GM19467 (cell line): ENCODE results near the gene POLN.
"Not testable (repeated sequence)": the region's sequence is repeated elsewhere in the genome, so short reads cannot be mapped to it uniquely, and the experiment has no call there.

Experiments
- ATAC-seq: cut with Tn5 transposase; IDR thresholded peaks from one replicate; pipeline ENCODE4 v1.9.1; 2021; ENCODE audit warnings: mild to moderate bottlenecking, moderate library complexity; ENCODE audit not compliant: unreplicated experiment

Gene POLN

DNA sequence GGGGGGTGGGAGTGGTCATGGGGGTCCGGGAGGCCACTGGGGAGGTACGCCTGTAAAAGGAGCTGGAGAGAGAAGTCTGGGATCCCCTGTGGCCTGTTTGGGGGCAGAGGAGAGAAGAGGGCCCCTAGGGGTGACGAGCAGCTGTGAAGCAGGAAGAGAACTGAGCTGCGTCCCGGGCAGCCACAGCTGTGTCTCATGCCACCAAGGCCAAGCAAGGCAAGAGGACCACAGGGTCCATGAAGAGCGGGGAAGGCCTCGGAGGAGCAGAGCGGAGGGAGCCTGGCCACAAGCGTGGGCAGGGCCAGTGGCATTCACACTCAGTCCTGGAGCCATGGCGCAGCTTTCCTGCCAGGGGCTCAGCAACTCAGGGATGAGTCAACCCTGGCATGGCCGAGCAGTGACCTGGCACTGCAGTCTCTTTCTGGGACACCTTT lies 196.4 kb downstream of the POLN start:
- ATAC-seq, result no peak

DNA sequence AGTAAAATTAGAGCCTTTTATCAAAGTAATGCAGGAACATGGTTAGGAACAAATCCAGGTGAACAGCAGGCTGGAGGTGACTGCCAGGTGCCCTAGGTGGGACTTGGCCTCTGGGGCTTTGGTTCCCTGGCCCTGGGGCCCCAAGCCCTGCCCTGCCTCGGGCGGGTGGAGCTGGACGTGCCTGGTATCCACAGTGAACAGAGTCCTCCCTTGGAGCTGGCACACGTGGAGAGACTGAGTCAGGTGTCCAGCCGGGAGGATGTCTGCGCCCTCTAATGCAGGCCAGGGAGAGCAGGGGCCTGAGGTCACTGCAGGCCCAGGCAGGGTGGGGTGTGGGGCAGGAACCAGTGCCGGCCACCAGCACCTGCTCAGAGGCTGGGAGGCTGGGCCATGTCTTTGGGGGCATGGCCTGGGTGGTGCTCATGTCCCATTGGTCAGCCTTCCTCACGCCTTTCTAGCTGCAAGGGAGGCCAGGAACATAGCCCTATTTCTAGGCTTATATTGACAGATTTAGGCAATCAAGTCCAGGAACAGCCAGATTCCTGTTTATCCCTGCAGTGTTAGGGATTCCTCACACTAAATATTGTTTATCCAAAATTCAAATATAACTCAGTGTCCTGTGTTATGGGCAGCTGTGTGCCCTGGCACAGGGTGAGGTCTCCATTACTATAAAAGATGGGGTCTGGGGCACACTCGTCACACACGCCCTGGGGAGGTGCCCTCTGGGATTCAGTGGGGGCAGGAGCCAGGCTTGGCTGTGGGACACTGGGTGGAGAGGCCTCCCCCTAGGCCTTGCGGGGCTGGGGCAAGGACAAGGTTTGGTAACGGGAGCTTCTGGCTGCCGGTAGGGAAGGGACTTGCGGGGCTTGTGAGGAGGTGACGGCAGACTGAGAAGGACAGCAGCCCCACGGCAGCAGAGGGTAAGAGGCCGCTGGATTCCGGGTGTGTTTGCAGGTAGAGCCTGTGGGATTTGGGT lies 197.1 kb downstream of the POLN start:
- no peak for ATAC-seq

DNA sequence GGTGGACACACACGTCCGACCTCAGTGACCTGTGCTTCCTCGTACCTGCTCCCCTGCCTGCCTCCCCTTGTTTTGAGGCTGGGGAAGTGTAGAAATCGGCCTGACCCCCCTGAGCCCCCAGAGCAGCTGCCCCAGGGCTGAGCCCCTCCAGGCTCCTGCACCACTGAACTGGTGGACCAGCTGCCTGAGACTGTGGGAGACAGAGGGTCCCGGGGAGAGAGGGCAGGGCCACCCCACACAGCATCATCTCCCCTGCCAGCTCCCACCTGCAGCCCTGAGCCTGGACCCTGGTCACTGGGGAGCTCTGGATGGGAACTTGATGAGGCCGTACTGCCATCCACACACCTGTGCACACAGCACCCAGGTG lies 197.8 kb downstream of the POLN start:
- ATAC-seq, result no peak

DNA sequence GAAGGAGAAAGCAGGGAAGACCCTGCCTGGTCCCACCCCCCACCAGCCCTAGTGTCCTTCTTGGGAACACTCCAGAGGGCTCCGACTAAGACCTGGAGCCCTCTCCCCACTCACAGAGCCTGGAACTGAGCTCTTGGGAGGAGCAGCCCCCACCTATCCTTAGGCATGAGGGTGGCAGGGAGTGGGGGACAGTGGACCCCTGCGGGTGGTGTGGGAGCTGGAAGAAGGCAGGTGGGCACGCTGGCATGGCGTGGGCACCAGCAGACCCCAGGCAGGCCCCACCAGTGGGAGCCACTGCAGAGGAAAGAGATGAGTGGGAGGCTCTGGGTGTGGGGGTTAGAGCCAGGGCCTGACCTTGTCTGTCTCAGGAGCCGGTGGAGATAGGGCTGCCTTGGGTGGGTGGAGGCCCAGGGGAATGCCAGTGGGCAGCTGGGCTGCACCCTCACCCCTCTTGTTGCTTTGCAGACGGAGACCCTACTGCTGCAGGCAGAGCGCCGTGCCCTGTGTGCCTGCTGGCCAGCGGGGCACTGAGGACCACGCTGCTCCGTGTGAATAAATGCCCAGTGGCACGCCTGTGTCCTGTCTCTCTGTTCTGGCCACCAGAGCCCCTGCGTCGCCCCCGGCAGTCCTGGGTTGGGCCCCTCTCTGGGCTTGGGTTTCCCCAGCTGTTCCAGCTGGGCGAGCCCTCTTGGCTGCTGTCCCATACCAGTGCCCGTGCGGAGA lies 198.4 kb downstream of the POLN start:
- no peak for ATAC-seq

DNA sequence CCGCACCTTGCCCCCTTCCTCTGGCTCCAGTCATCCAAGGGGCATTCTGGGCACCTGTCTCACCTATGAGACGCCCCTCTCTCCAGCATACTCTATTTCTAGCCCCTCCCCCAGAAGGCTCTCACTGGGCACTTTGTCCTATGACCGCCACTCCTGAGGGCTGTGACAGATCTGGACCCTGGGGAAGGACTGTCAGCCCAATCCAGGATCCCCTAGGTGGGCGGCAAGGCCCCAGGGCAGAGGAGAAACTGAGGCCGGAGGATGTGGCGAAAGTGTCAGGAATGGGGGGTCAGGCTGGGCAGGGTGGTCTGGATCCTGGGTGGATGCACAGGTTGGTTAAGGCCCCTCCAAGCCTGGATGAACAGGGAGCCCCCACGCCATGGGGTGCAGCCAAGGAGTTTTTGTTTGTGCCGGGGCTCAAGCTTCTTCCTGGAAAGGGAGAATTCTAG lies 198.9 kb downstream of the POLN start:
- no peak for ATAC-seq

DNA sequence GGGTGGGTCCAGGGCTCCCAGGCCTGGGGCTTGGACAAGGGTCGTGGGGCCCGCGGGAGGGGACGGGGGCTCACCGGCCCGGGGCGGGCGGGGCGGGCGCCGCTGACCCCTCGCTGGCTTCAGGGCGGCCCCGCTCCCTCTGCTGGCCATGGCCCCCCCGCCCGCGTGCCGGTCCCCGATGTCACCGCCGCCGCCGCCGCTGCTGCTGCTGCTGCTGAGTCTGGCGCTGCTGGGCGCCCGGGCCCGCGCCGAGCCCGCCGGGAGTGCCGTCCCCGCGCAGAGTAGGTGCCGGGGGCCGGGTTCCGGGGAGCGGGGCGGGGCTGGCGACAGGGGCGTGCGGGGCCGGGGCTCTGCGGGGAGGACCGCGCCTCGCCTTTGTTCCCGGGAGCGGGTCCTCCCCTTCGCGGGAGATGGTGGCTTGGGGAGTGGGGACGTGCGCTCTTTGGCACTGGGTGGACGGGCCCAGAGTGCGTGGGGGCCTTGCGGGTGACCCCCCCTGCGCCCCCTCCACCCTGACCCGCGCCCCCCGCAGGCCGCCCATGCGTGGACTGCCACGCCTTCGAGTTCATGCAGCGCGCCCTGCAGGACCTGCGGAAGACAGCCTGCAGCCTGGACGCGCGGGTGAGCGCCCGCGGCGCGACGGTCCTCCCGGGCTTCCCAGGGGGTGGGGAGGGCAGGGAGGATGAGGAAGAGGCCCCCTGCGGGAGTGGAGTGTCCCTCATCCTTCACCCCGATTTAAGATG lies 199.5 kb downstream of the POLN start:
- no peak for ATAC-seq

DNA sequence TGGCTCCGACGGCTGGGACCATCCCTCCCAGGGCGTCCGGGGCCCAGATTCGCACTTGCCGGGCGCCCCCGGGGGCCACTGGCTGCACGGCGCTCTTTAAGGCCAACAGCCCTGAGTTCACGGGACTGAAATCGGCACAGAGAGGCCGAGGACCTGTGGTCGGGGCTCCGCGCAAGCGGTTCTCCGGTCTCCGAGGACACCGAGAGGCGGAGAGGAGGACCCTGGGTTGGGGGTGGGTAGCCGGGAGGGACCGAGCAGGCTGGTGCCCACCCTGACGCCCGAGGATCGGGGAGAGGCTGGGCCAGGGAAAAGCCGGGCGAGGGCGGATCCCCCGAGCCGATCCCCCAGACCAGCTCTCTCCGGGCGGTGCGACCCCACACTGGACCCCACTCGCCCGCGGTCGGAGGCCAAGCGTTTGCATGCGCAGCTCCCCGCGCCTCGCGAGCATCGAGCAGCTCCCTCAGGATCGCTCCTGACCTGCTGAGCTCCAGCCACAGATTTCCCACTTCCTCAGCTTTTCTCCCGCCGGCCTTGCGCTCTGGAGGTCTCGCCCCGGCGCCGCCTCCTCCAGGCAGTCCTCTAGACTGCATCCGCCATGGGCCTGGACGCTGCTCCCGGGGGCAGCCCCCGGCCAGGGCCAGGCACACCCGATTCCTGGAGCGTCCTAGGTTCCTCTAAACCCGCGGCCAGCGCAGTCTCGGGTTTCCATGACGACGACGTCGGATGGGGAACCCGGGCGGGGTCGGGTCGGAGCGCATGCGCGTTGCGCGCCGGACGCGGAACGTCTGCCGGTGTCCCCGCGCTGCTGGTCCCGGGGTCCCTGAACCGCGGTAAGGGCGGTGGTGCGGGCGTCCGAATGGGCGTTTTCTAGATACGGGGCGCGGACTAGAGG lies 200.4 kb downstream of the POLN start:
- no peak for ATAC-seq

DNA sequence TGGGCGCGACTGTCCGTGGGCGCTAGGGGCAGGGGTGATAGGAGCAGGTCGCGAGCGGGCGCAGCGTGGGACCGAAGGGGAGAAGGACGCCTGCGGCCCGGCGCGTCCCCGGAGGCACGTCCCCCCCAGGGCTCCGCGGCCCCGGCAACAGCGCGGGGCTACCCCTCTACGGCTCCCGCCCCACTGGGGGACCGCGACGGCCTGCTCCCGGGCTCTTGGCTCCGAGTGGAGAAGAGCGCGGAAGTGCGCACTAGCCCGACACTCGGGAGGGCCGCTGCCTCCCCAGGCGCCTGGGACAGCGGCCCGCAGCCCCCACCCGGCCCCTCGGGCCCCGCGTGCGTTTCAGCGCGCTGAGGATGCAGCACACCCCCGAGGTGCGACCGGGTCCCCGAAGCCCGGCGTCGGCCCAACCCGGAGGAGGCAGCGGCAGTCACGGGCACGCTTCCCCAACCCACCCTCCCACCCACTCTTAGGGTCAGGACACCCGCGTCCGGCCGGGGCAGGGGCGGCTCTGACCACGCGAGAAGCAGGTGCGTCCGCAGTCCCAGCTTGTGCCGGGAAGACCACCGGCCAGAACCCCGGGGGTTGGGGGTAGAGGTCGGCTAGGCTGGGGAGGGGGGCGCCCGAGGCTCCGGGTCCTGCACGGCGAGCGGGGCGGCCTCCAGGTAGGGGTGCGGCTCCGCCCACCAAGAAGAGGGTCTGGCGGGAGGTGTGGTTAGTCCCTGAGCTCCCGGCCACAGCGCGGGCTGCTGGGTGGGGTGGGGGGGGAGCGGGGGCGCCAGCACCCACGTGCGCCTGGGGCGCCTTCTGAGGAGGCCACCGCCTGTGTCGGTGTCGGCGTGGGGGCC lies 201.3 kb downstream of the POLN start:
- no peak for ATAC-seq

DNA sequence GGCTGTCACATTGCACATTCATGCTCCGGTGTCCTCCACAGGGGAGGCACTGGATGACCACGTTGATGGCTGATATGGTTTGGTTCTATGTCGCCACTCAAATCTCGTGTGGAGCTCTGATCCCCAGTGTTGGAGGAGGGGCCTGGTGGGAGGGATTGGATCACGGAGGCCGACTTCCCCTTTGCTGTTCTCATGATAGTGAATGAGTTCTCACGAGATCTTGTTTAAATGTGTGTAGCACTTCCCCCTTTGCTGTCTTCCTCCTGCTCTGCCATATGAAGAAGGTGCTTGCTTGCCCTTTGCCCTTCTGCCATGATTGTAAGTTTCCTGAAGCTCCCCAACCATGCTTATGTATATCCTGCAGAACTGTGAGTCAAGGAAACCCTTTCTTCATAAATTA lies 205.1 kb downstream of the POLN start:
- ATAC-seq, result no peak

DNA sequence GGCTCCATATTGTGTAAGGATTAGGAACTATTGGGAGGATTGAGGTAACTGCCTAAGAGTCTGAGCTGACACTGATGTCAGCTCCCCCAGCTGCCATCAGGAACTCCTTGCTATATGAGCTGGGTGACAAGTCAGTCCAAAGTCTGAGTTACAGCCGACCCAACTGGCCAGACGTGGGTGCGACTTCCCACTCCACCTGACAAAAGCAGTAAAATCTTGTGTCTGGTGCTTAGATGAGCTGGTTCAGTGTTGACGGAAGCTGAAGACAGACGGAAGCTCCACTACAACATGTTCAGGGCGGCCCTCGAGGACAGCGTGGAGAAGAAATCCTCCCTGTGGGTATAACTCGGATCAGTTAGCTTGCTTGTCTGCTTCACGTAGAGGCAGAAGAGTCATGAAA lies 205.6 kb downstream of the POLN start:
- ATAC-seq, result no peak

DNA sequence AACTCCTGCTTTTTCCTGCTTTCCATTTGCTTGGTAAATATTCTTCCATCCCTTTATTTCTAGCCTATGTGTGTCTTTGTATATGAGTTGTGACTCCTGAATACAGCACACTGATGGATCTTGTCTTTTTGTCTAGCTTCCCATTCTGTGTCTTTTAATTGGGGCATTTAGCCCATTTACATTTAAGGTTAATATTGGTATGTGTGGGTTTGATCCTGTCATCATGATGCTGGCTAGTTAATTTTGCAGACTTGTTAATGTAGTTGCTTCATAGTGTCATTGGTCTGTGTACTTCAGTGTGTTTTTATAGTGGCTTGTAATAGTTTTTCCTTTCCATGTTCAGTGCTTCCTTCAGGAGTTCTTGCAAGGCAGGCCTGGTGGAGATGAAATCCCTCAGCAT lies 210.8 kb downstream of the POLN start:
- not testable (repeated sequence) for ATAC-seq

DNA sequence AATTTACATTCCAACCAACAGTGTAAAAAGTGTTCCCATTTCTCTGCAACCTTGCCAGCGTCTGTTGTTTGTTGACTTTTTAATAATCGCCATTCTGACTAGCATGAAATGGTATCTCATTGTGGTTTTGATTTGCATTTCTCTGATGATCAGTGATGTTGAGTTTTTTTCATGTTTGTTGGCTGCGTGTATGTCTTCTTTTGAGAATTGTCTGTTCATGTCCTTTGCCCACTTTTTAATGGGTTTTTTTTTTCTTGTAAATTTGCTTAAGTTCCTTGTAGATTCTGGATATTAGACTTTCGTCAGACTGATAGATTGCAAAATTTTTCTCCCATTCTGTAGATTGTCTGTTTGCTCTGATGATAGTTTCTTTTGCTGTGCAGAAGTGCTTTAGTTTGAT lies 214.8 kb downstream of the POLN start:
- not testable (repeated sequence) for ATAC-seq

DNA sequence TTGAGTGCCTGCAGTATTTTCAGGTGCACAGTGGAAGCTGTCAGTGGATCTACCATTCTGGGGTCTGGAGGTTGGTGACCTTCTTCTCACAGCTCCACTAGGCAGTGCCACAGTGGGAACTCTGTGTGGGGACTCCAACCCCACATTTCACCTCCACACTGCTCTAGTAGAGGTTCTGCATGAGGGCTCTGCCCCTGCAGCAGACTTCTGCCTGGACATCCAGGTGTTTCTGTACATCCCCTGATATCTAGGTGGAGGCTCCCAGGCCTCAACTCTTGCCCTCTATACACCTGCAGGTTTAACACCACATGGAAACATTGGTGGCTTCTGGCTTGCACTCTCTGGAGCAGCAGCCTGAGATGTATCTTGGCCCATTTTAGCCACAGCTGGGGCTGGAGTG lies 216.1 kb downstream of the POLN start:
- no peak for ATAC-seq

DNA sequence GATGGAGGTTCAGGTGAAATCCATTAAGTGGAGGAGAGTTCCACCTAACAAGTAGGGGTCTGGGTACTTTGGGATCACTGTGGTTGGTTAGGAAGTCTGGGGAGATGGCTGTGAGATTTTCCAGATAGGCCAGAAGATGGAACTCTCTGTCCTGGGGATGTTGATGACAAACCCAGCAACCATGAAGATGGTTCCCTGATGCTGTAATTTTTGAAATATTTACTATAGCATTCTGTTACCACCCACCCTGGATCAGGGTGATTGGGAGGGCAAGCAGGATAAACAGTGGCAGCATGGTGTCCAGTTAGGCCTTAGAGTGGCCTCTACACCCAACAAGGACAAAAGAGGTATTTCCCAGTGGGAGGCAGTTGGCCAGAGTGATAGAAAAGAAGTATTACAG lies 217.2 kb downstream of the POLN start:
- no peak for ATAC-seq
